OCI-LY7 (cell line): ENCODE data around the gene CHST9. TPM values are rescaled to one million over a fixed set of nuclear protein-coding genes. Genes with fewer than 3 reads are reported as not detected.
A peak's percentile ranks its signal among the peaks of the same experiment; 100 is the strongest.

Experiments
- BruUV-seq: library from RNA; stranded (reverse); fragments of 400-500 nt; replicated peaks from 2 replicates; lab custom pipeline; 2021; lab: Mats Ljungman, UMichigan
- CTCF ChIA-PET: fragments of 300-600 bp; sonication (Branson Sonifier 250); formaldehyde crosslinking; loops from one replicate; lab custom pipeline; 2022; ENCODE audit warnings: antibody characterized with exemption; ENCODE audit not compliant: unreplicated experiment; lab: Charles Lee
- POLR2A ChIA-PET: fragments of 300-600 bp; sonication (Branson Sonifier 250); formaldehyde crosslinking; loops from one replicate; lab custom pipeline; 2022; ENCODE audit warnings: antibody characterized with exemption; lab: Charles Lee
- DNase-seq: peaks from one replicate; pipeline ENCODE4 v3.0.0-alpha.2; 2015; ENCODE audit warnings: low spot score
- H2AFZ ChIP-seq: fragments of 200-600 bp; sonication (generic), shearing (Covaris generic); 2 replicates; pipeline ENCODE4 v1.6.1; 2014; ENCODE audit warnings: mild to moderate bottlenecking, antibody characterized with exemption, low read length, moderate library complexity
- H3K27ac ChIP-seq: fragments of 200-600 bp; sonication (generic); 2 replicates; pipeline ENCODE4 v1.5.1; 2014; ENCODE audit warnings: mixed run types, low read depth, mild to moderate bottlenecking, moderate library complexity, low read length, inconsistent platforms; ENCODE audit not compliant: poor library complexity, severe bottlenecking
- H3K36me3 ChIP-seq: fragments of 200-600 bp; sonication (generic); 2 replicates; pipeline ENCODE4 v1.6.1; 2014; ENCODE audit warnings: mild to moderate bottlenecking, antibody characterized with exemption, low read length, moderate library complexity, mixed read lengths; ENCODE audit not compliant: insufficient read depth
- H3K4me1 ChIP-seq: fragments of 200-600 bp; sonication (generic); 2 replicates; pipeline ENCODE4 v1.5.1; 2014; ENCODE audit warnings: mild to moderate bottlenecking, low read length; ENCODE audit not compliant: insufficient read depth, poor library complexity, severe bottlenecking
- H3K4me2 ChIP-seq: fragments of 200-600 bp; sonication (generic); 2 replicates; pipeline ENCODE4 v1.6.1; 2014; ENCODE audit warnings: mild to moderate bottlenecking, low read length
- H3K4me3 ChIP-seq: fragments of 200-600 bp; sonication (generic); 2 replicates; pipeline ENCODE4 v1.5.1; 2014; ENCODE audit warnings: mild to moderate bottlenecking, low read depth, low read length; ENCODE audit not compliant: poor library complexity, severe bottlenecking
- H3K79me2 ChIP-seq: fragments of 200-600 bp; sonication (generic); 2 replicates; pipeline ENCODE4 v1.6.1; 2016; ENCODE audit warnings: low read depth, mild to moderate bottlenecking, low read length, moderate library complexity, mixed read lengths; ENCODE audit not compliant: insufficient read depth
- H3K9me2 ChIP-seq: fragments of 200-600 bp; sonication (generic); 2 replicates; pipeline ENCODE4 v1.6.1; 2016; ENCODE audit warnings: mild to moderate bottlenecking, low read length, mixed read lengths; ENCODE audit not compliant: insufficient read depth
- H3K9me3 ChIP-seq: fragments of 200-600 bp; sonication (generic); 2 replicates; pipeline ENCODE4 v1.6.1; 2014; ENCODE audit warnings: mild to moderate bottlenecking, mixed run types, low read length, mixed read lengths
- H4K20me1 ChIP-seq: fragments of 200-600 bp; sonication (generic); 2 replicates; pipeline ENCODE4 v1.6.1; 2014; ENCODE audit warnings: mild to moderate bottlenecking, antibody characterized with exemption, low read length, moderate library complexity, mixed read lengths; ENCODE audit not compliant: insufficient read depth
- EZH2phosphoT487 ChIP-seq: fragments of 200-600 bp; sonication (generic); IDR thresholded peaks from 2 replicates; pipeline ENCODE4 v1.6.1; 2018; ENCODE audit warnings: low read depth, borderline replicate concordance, mild to moderate bottlenecking, mixed run types, antibody characterized with exemption, low read length, moderate library complexity, mixed read lengths
- intact Hi-C: fragments of 100-400 bp; cut with micrococcal nuclease; formaldehyde crosslinking; loops from one replicate; pipeline ENCODE4 v1.10.0; 2022; ENCODE audit not compliant: unreplicated experiment
- total RNA-seq, 2 experiments: library from RNA; depleted of rRNA in 1 of 2; stranded (reverse); fragments of >200 nt in 1 of 2; shearing (Covaris generic) in 1 of 2; gene quantifications; 2 replicates each; pipeline ENCODE4 v1.2.3, GENCODE V29; 2014 to 2022
- TF ChIP-seq, protein P1 (sequence below): fragments of 200-600 bp; sonication (generic); conservative IDR thresholded peaks from 2 replicates; pipeline ENCODE4 v1.5.1; 2014; ENCODE audit warnings: mild to moderate bottlenecking, antibody characterized with exemption, low read length, moderate library complexity, mixed read lengths

Gene CHST9
- total RNA-seq, 2 experiments from 2014 or later = not detected

- CTCF ChIA-PET = no interaction called here
- Histone ChIP-seq H3K27ac (no peak overlapping the region), H4K20me1 (no peaks in the 10 kb centered on the region), H3K36me3 (no peaks in the 10 kb centered on the region), H3K4me1 (no peaks in the 10 kb centered on the region), H3K79me2 (no peaks in the 10 kb centered on the region), H3K4me3 (no peak overlapping the region), H3K9me3 (no peaks in the 10 kb centered on the region), H3K4me2 (no peak overlapping the region), H3K9me2 (no peaks in the 10 kb centered on the region), H2AFZ (no peak overlapping the region)
- TF ChIP-seq, protein P1, sequence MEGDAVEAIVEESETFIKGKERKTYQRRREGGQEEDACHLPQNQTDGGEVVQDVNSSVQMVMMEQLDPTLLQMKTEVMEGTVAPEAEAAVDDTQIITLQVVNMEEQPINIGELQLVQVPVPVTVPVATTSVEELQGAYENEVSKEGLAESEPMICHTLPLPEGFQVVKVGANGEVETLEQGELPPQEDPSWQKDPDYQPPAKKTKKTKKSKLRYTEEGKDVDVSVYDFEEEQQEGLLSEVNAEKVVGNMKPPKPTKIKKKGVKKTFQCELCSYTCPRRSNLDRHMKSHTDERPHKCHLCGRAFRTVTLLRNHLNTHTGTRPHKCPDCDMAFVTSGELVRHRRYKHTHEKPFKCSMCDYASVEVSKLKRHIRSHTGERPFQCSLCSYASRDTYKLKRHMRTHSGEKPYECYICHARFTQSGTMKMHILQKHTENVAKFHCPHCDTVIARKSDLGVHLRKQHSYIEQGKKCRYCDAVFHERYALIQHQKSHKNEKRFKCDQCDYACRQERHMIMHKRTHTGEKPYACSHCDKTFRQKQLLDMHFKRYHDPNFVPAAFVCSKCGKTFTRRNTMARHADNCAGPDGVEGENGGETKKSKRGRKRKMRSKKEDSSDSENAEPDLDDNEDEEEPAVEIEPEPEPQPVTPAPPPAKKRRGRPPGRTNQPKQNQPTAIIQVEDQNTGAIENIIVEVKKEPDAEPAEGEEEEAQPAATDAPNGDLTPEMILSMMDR = no peak
- no peak for TF ChIP-seq EZH2phosphoT487
- no TSS peak for BruUV-seq
- intact Hi-C loops = loop anchor here (10.0 kb wide), 1 partner anchor 426 kb away; the partner anchor contains the start of gene KCTD1
- POLR2A ChIA-PET = no interaction called here
- no peak for DNase-seq
These were observed 214.5 kb downstream of the CHST9 start for GRCh38 chr18:26970637-26971036.

DNA sequence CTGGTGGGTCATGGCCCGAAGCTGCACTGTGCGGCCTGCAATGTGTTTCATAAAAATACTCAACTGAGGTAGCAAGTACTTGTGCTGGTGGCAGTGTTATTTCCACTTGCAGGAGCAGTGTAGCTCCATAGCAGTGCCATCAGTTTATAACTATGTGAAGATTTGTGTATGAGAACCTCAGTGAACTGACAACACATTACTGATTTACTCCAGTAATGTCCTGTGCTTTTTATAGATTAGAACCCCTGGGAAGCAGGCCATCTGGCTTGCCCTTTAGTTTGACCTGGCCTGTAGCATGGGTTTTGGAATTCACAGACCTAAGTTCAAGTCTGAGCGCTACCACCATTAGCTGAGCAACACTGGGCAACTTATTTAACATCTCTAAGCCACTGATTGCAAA lies 219.9 kb downstream of the CHST9 start:
- CTCF ChIA-PET = no interaction called here
- no TSS peak for BruUV-seq

DNA sequence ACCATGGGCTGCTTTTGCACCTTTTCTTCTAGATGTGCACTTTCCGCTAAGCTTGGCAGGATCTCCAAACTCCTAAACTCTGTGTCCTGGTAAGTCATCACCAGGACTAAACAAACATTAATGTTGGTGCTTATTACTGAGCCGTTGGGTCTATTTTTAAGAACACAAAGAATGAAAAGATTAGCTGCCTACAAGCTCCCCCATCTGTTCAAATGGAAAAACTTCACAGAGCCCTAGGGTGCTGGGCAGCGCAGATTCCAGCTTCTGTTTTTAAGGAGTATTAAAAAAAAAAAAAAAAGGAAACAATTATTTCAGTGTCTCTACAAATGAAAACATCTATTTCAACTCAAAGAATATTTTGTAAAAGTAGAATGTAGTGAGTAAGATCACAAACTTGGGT lies 221.8 kb downstream of the CHST9 start:
- CTCF ChIA-PET = no interaction called here
- Histone ChIP-seq H3K4me2 (no peak overlapping the region), H4K20me1 (no peaks in the 10 kb centered on the region), H3K9me2 (no peaks in the 10 kb centered on the region), H3K4me1 (no peaks in the 10 kb centered on the region), H3K36me3 (no peaks in the 10 kb centered on the region), H3K27ac (no peak overlapping the region), H2AFZ (no peak overlapping the region), H3K79me2 (no peaks in the 10 kb centered on the region), H3K9me3 (no peaks in the 10 kb centered on the region), H3K4me3 (no peak overlapping the region)
- TF ChIP-seq, protein P1 = peak; percentile 26; the same call in 1 of the 2 replicates
- TF ChIP-seq EZH2phosphoT487 = no peak
- POLR2A ChIA-PET = no interaction called here
- intact Hi-C loops = no loop called here
- DNase-seq = no peak
- BruUV-seq = no TSS peak

More for the DNA sequence above, 219.9 kb downstream of the CHST9 start:
- POLR2A ChIA-PET = interaction anchor here (0.9 kb wide), 1 partner anchor 12 kb away, joined by 4 read pairs; no protein-coding TSS in a partner anchor
- H3K36me3 ChIP-seq = no peaks in the 10 kb centered on the region
- no peak overlapping the region for H3K4me3 ChIP-seq
- H3K9me2 ChIP-seq = no peaks in the 10 kb centered on the region
- H3K4me1 ChIP-seq = no peaks in the 10 kb centered on the region
- H4K20me1 ChIP-seq = no peaks in the 10 kb centered on the region
- no peak overlapping the region for H3K4me2 ChIP-seq
- intact Hi-C loops = no loop called here
- DNase-seq = no peak
- TF ChIP-seq, protein P1 = no peak
- no peak for TF ChIP-seq EZH2phosphoT487
- H2AFZ ChIP-seq = no peak overlapping the region
- H3K27ac ChIP-seq = no peak overlapping the region
- H3K79me2 ChIP-seq = no peaks in the 10 kb centered on the region
- H3K9me3 ChIP-seq = no peaks in the 10 kb centered on the region
